ENCODE data around the gene ENTPD6. TPM values are rescaled to one million over a fixed set of nuclear protein-coding genes. Genes with fewer than 3 reads are reported as not detected.
A peak's percentile ranks its signal among the peaks of the same experiment; 100 is the strongest.

ENTPD6 gene
- total and polyA plus RNA-seq, 10 donors, result 23.0 to 49.6 (median 35.6) TPM

GRCh38 chr20:25148181-25148981 is 47.1 kb upstream of the ENTPD6 start:
- intact Hi-C loops (cut with DNase I; ENCODE audit: low total_unique reads), result no loop called here
- Histone ChIP-seq H3K36me3 (no peaks in the 10 kb centered on the region), H3K4me3 (peak overlapping the region; percentile 7 to 58 (median 24)), H3K27ac (no peak overlapping the region), H3K4me1 (peaks cover 0 to 11% (median 10%) of the 10 kb centered on the region in 6 donors), H3K9me3 (no peaks in the 10 kb centered on the region), H3K27me3 (replicated peaks in 1 of 7) (peaks cover 0 to 54% (median 16%) of the 10 kb centered on the region in 7 donors)
- TF ChIP-seq POLR2AphosphoS5 (IDR thresholded peaks at IDR 0.05), result no peak
- peak; percentile 80 for DNase-seq
- 7 to 14% (median 11%) methylated on average over 48 to 61 of the region's 61 CpGs for WGBS, 5 donors

GRCh38 chr20:25148982-25149846 is 46.3 kb upstream of the ENTPD6 start:
- intact Hi-C loops (cut with DNase I; ENCODE audit: low total_unique reads), result no loop called here
- WGBS, 5 donors, result 68 to 76% (median 73%) methylated on average over 17 of the region's 17 CpGs
- Histone ChIP-seq H3K36me3 (no peaks in the 10 kb centered on the region), H3K27me3 (replicated peaks in 1 of 7) (peaks cover 0 to 54% (median 16%) of the 10 kb centered on the region in 7 donors), H3K4me3 (peak overlapping the region in 6 of 8 donors; percentile 16 to 58 (median 24)), H3K4me1 (peaks cover 0 to 11% (median 10%) of the 10 kb centered on the region in 6 donors), H3K27ac (no peak overlapping the region), H3K9me3 (no peaks in the 10 kb centered on the region)
- no peak for DNase-seq
- TF ChIP-seq CTCF (IDR thresholded peaks at IDR 0.05 in 8 of 11, conservative IDR thresholded peaks at IDR 0.05 in 3 of 11) (no peak), POLR2AphosphoS5 (IDR thresholded peaks at IDR 0.05) (no peak), POLR2A (IDR thresholded peaks at IDR 0.05) (no peak)

GRCh38 chr20:25150016-25150415 is 45.5 kb upstream of the ENTPD6 start:
- Histone ChIP-seq H3K4me3 (no peak overlapping the region), H3K9me3 (no peaks in the 10 kb centered on the region), H3K27me3 (replicated peaks in 1 of 7) (peaks cover 0 to 54% (median 16%) of the 10 kb centered on the region in 7 donors), H3K27ac (no peak overlapping the region), H3K36me3 (no peaks in the 10 kb centered on the region), H3K4me1 (peaks cover 0 to 11% (median 10%) of the 10 kb centered on the region in 6 donors)
- intact Hi-C loops (cut with DNase I; ENCODE audit: low total_unique reads), result no loop called here
- WGBS, 5 donors, result 78 to 95% (median 85%) methylated on average over 6 of the region's 6 CpGs
- no peak for DNase-seq
- no peak for TF ChIP-seq POLR2A (IDR thresholded peaks at IDR 0.05)
- TF ChIP-seq CTCF (IDR thresholded peaks at IDR 0.05 in 8 of 11, conservative IDR thresholded peaks at IDR 0.05 in 3 of 11), result no peak
- TF ChIP-seq POLR2AphosphoS5 (IDR thresholded peaks at IDR 0.05), result no peak

- Histone ChIP-seq H3K27me3 (replicated peaks in 1 of 7) (peaks cover 0 to 2% (median 0%) of the 10 kb centered on the region in 7 donors), H3K4me1 (no peaks in the 10 kb centered on the region), H3K4me3 (no peak overlapping the region), H3K9me3 (peaks cover 0 to 3% (median 0%) of the 10 kb centered on the region in 8 donors), H3K36me3 (no peaks in the 10 kb centered on the region), H3K27ac (no peak overlapping the region)
- intact Hi-C loops (cut with DNase I; ENCODE audit: low total_unique reads), result no loop called here
- 75 to 94% (median 92%) methylated on average over 1 of the region's 1 CpG for WGBS, 5 donors
- no peak for TF ChIP-seq CTCF (IDR thresholded peaks at IDR 0.05 in 8 of 11, conservative IDR thresholded peaks at IDR 0.05 in 3 of 11)
- no peak for TF ChIP-seq POLR2A (IDR thresholded peaks at IDR 0.05)
- TF ChIP-seq POLR2AphosphoS5 (IDR thresholded peaks at IDR 0.05), result no peak
- DNase-seq, result no peak
Measured at GRCh38 chr20:25158043-25158442, 37.5 kb upstream of the ENTPD6 start.

All from spleen (tissue), 11 donors.